Endothelial cell of umbilical vein (primary cell): Measurements from ENCODE around the gene MYO1G. TPM values are rescaled to one million over a fixed set of nuclear protein-coding genes. Genes with fewer than 3 reads are reported as not detected.
"Not testable (repeated sequence)": the region's sequence is repeated elsewhere in the genome, so short reads cannot be mapped to it uniquely, and the experiment has no call there.

Experiments
- BruUV-seq: library from RNA; stranded (reverse); fragments of 400-500 nt; replicated peaks from 2 replicates; lab custom pipeline; 2021; lab: Mats Ljungman, UMichigan
- CTCF ChIA-PET: fragments of 300-600, 350-600 bp; sonication (Branson Sonifier 250); formaldehyde crosslinking; loops from one replicate; lab custom pipeline; 2021; ENCODE audit warnings: antibody characterized with exemption, inconsistent platforms; lab: Charles Lee
- POLR2A ChIA-PET: fragments of 300-600, 350-600 bp; sonication (Branson Sonifier 250); formaldehyde crosslinking; loops from one replicate; lab custom pipeline; 2021; ENCODE audit warnings: antibody characterized with exemption, inconsistent platforms; lab: Charles Lee
- DNase-seq: peaks from one replicate; pipeline ENCODE4 v3.0.0-alpha.2; 2011; ENCODE audit warnings: low read depth, low spot score
- FAIRE-seq: peaks from 2 replicates; lab custom pipeline; 2011; peaks lifted over from hg19 to GRCh38; lab: Jason Lieb, UNC
- H2AFZ ChIP-seq: 2 replicates; pipeline ENCODE4 v1.6.0; 2012; ENCODE audit warnings: low read depth, low read length, control low read depth, inconsistent platforms
- H3K27ac ChIP-seq: 2 replicates; pipeline ENCODE4 v1.5.1; 2011; ENCODE audit warnings: low read depth, mild to moderate bottlenecking, control low read depth, low read length, moderate library complexity; ENCODE audit not compliant: insufficient read depth
- H3K27me3 ChIP-seq, 2 experiments: 2 replicates each; pipeline versions ENCODE4 v1.6.0 to v1.6.1; 2011; ENCODE audit warnings: low read length in 2 of 2, mixed read lengths in 1 of 2; ENCODE audit not compliant: control insufficient read depth in 2 of 2, insufficient read depth in 2 of 2
- H3K36me3 ChIP-seq, 2 experiments: 2 replicates in 1 of 2; 3 replicates in 1 of 2; pipeline ENCODE4 v1.5.1; 2011; ENCODE audit warnings: low read length in 2 of 2, mild to moderate bottlenecking in 1 of 2, moderate library complexity in 1 of 2; ENCODE audit not compliant: control insufficient read depth in 2 of 2, insufficient read depth in 2 of 2; ENCODE audit errors: extremely low read depth in 1 of 2
- H3K4me1 ChIP-seq: 3 replicates; pipeline ENCODE4 v1.5.1; 2011; ENCODE audit warnings: mild to moderate bottlenecking, low read length; ENCODE audit not compliant: control insufficient read depth, insufficient read depth; ENCODE audit errors: extremely low read depth
- H3K4me2 ChIP-seq: 2 replicates; pipeline ENCODE4 v1.6.1; 2011; ENCODE audit warnings: low read length, control low read depth, mixed read lengths; ENCODE audit not compliant: insufficient read depth
- H3K4me3 ChIP-seq, 3 experiments: fragments of 200-600 bp in 1 of 3; sonication (generic), shearing (Covaris generic) in 1 of 3; replicated peaks in 1 of 3; 2 replicates each; pipeline ENCODE4 v1.5.1; 2011 to 2016; ENCODE audit warnings: control low read depth in 3 of 3, low read length in 3 of 3, mild to moderate bottlenecking in 2 of 3, inconsistent platforms in 1 of 3, low read depth in 1 of 3, moderate library complexity in 1 of 3; ENCODE audit not compliant: insufficient read depth in 1 of 3
- H3K79me2 ChIP-seq: 2 replicates; pipeline ENCODE4 v1.6.0; 2012; ENCODE audit warnings: low read length, inconsistent platforms; ENCODE audit not compliant: control insufficient read depth, insufficient read depth
- H3K9ac ChIP-seq: replicated peaks from 2 replicates; pipeline ENCODE3; 2011; ENCODE audit warnings: low read length, control low read depth; ENCODE audit not compliant: insufficient read depth; ENCODE audit errors: extremely low read depth
- H3K9me1 ChIP-seq: replicated peaks from 3 replicates; pipeline ENCODE4 v1.6.0; 2011; ENCODE audit warnings: mild to moderate bottlenecking, low read length; ENCODE audit not compliant: control insufficient read depth, insufficient read depth; ENCODE audit errors: extremely low read depth
- H3K9me3 ChIP-seq: replicated peaks from 2 replicates; pipeline ENCODE4 v1.5.1; 2012; ENCODE audit warnings: low read length, inconsistent platforms; ENCODE audit not compliant: control insufficient read depth, insufficient read depth
- H4K20me1 ChIP-seq: replicated peaks from 2 replicates; pipeline ENCODE3; 2011; ENCODE audit warnings: mild to moderate bottlenecking, low read length; ENCODE audit not compliant: control insufficient read depth, insufficient read depth; ENCODE audit errors: extremely low read depth
- JUN ChIP-seq: IDR thresholded peaks from 2 replicates; pipeline ENCODE4 v1.6.1; 2011; ENCODE audit warnings: borderline replicate concordance, low read depth; ENCODE audit not compliant: insufficient read length, insufficient read depth
- dilution Hi-C: fragments of 300-500 bp; cut with MboI; formaldehyde crosslinking; loops from one replicate; pipeline ENCODE4 v1.15.0; 2019; ENCODE audit warnings: low sequenced_read_pairs; ENCODE audit not compliant: extremely low pct_ligation_motif_present
- intact Hi-C: fragments of 100-400 bp; cut with micrococcal nuclease; formaldehyde crosslinking; loops from one replicate; pipeline ENCODE4 v1.10.0; 2022
- polyA plus RNA-seq, 4 experiments: library from polyadenylated mRNA; depleted of rRNA in 3 of 4; stranded (reverse) in 3 of 4; unstranded in 1 of 4; fragments of >200 nt; gene quantifications; 2 replicates each; pipeline versions ENCODE4 v1.2.1 to v1.2.3, GENCODE V29; 2011 to 2012; ENCODE audit warnings: missing spikeins in 1 of 4
- total RNA-seq: library from RNA; stranded (reverse); gene quantifications from 2 replicates; pipeline ENCODE4 v1.2.3, GENCODE V29; 2021

MYO1G gene
- total and polyA plus RNA-seq, 2 donors (not counting 3 experiments of a cell fraction or from before 2014, with no cell fraction given): 0.11 TPM; not detected in 1

DNA sequence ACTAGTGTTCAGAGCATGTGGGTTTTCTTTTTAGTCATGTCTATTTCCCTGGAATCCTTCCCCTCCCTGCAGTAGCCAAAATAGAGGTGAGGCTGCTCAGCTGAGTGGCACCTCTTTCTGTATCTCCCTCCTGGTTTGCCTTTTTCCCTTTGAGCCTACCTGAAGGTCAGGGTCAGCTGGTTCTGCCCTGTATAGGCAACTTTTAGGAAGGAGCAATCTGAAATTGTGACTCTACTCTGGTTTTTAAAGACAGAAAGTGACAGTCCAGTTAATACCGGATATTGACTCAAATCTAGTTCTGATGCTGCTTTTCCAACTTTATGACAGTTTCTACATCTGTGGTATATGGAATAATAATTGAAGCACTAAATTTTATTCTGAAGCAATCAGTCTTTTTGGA is 47.2 kb upstream of the MYO1G start:
- TF ChIP-seq JUN: no peak
- H3K27ac ChIP-seq: no peak overlapping the region
- peaks cover 58% of the 10 kb centered on the region for H3K79me2 ChIP-seq
- no peak overlapping the region for H3K4me3 ChIP-seq
- peaks cover 3 to 4% of the 10 kb centered on the region in 2 experiments for H3K36me3 ChIP-seq
- no peak overlapping the region for H3K4me2 ChIP-seq
- ChIA-PET POLR2A (no interaction called here), CTCF (interaction anchor here (0.6 to 3.1 kb wide), 2 partner anchors 27 to 52 kb away, joined by 3 to 13 read pairs; no protein-coding TSS in a partner anchor)
- no peak overlapping the region for H2AFZ ChIP-seq
- H3K9ac ChIP-seq: no peak overlapping the region
- peaks cover 18% of the 10 kb centered on the region for H3K4me1 ChIP-seq
- no peak for DNase-seq
- no TSS peak for BruUV-seq
- dilution Hi-C loops (no loop called here), intact Hi-C loops (no loop called here)
- no peaks in the 10 kb centered on the region for H3K9me1 ChIP-seq
- no peak for FAIRE-seq
- no peaks in the 10 kb centered on the region for H4K20me1 ChIP-seq
- no peaks in the 10 kb centered on the region for H3K9me3 ChIP-seq
- H3K27me3 ChIP-seq: no peaks in the 10 kb centered on the region

DNA sequence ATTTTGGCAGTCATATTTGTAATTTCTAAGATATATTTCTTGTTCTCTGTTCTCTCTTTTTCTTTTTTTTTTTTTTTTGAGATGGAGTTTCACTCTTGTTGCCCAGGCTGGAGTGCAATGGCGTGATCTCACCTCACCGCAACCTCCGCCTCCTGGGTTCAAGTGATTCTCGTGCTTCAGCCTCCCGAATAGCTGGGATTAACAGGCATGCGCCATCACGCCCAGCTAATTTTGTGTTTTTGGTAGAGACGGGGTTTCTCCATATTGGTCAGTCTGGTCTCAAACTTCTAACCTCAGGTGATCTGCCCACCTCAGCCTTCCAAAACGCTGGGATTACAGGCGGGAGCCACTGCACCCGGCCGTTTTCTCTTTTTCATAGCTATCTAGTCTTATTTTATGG is 46.7 kb upstream of the MYO1G start:
- FAIRE-seq, H3K36me3 ChIP-seq, H3K4me2 ChIP-seq, H3K9me3 ChIP-seq, H3K27ac ChIP-seq, BruUV-seq, H3K27me3 ChIP-seq, H4K20me1 ChIP-seq, intact Hi-C loops, DNase-seq, H3K9me1 ChIP-seq, H3K4me3 ChIP-seq, dilution Hi-C loops, POLR2A ChIA-PET, H2AFZ ChIP-seq, H3K9ac ChIP-seq: not testable (repeated sequence)
- Histone ChIP-seq H3K4me1 (peaks cover 18% of the 10 kb centered on the region), H3K79me2 (peaks cover 58% of the 10 kb centered on the region)
- CTCF ChIA-PET: interaction anchor here (0.6 to 3.1 kb wide), 2 partner anchors 27 to 52 kb away, joined by 3 to 13 read pairs; no protein-coding TSS in a partner anchor
